MG63 (cell line): Measurements from ENCODE around the gene DACT2. TPM values are rescaled to one million over a fixed set of nuclear protein-coding genes. Genes with fewer than 3 reads are reported as not detected.

Experiments
- DNase-seq: peaks from one replicate; pipeline ENCODE4 v3.0.0-alpha.2; 2020
- H3K27me3 ChIP-seq: fragments of 250-450 bp; sonication (Bioruptor Pico); 2 replicates; pipeline ENCODE4 v1.5.1; 2020; ENCODE audit warnings: mild to moderate bottlenecking, moderate library complexity
- H3K36me3 ChIP-seq: fragments of 250-450 bp; sonication (Bioruptor Pico); 2 replicates; pipeline ENCODE4 v1.5.1; 2020; ENCODE audit warnings: mild to moderate bottlenecking, moderate library complexity
- H3K4me3 ChIP-seq: fragments of 250-450 bp; sonication (Bioruptor Pico); 2 replicates; pipeline ENCODE4 v1.5.1; 2020; ENCODE audit warnings: mild to moderate bottlenecking, moderate library complexity
- H3K9me3 ChIP-seq: fragments of 250-450 bp; sonication (Bioruptor Pico); 2 replicates; pipeline ENCODE4 v1.5.1; 2020; ENCODE audit warnings: mild to moderate bottlenecking, moderate library complexity
- total RNA-seq: library from RNA; depleted of rRNA; stranded (reverse); fragments of >200 nt; shearing (Covaris generic); gene quantifications from 2 replicates; pipeline ENCODE4 v1.2.3, GENCODE V29; 2014; ENCODE audit warnings: low replicate concordance

The DACT2 gene
- total RNA-seq, 1 experiment from 2014 or later = not detected

DNA sequence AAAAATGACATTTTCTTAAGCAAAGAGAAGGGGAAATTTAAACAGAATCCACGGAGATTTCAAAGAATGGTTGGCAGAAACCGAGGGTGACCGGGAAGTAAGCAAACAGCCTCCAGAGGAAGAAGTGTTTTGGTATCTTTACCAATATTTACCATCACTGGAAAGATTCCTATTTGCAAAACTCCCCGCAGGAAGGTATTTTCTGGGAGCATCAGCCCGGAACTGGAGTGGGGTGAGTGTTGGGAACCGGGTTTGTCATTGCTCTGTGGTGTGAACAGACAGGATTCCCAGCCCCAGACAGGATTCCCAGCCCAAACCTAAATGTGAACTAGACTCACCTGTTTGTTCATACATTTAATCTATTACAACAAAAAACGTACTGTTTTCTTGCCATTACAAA is 19.2 kb upstream of the DACT2 start:
- Histone ChIP-seq H3K4me3 (no peak overlapping the region), H3K9me3 (no peaks in the 10 kb centered on the region), H3K27me3 (no peaks in the 10 kb centered on the region), H3K36me3 (no peaks in the 10 kb centered on the region)
- no peak for DNase-seq

DNA sequence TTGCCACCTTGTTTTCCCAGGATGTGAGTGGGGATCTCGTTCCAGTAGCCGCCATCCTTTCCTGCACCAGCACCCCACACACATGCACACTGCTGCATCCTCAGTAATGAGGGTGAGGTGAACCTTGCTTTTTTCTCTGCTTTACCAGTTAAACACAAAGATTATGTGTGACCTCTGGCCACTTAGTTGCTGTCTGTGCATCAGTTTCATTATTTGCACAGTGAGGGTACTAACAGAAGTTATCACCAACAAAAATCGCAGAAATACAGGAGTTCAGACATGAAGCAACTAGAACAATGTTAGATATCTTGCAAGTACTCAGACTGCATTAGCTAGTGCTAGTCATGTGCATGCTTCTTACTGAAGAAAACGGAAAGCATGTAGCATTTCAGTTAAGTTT is 17.4 kb upstream of the DACT2 start:
- no peak for DNase-seq
- Histone ChIP-seq H3K4me3 (no peak overlapping the region), H3K9me3 (no peaks in the 10 kb centered on the region), H3K36me3 (no peaks in the 10 kb centered on the region), H3K27me3 (no peaks in the 10 kb centered on the region)

DNA sequence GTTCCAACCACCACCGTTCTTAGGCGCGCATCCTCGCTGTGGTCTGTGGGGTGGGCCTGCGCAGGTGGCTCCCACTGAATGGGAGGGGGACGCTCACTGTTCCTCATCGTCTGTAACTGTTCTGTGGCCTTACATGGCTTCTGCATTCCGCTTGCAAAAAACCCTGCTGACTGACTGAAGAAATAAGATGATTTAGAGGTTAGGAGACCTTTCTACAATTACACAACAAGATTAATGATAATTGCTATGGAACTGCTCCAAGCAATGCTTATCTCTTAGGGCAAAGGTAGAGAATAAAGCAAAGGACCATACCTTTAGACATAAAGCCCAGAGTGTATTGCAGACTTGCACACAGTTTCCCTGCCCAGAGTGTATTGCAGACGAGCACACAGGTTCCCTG is 14.4 kb upstream of the DACT2 start:
- H3K9me3 ChIP-seq = no peaks in the 10 kb centered on the region
- no peak overlapping the region for H3K4me3 ChIP-seq
- no peak for DNase-seq
- no peaks in the 10 kb centered on the region for H3K27me3 ChIP-seq
- H3K36me3 ChIP-seq = no peaks in the 10 kb centered on the region

DNA sequence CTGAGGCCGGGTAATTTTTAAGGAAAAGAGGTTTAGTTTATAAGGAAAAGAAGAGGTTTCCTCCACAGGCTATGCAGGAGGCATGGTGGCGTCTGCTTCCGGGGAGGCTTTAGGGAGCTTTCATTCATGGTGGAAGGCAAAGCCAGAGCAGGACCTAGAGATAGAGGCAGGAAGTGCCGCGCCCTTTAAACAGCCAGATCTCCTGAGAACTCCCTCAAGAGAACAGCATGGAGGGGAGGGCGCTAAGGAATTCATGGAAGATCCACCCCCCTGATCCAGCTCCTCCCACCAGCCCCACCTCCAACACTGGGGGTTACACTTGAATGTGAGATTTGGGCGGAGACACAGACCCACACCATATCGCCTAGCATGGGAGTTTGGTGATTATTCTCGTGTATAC is 13.9 kb upstream of the DACT2 start:
- Histone ChIP-seq H3K36me3 (no peaks in the 10 kb centered on the region), H3K27me3 (no peaks in the 10 kb centered on the region), H3K4me3 (no peak overlapping the region), H3K9me3 (no peaks in the 10 kb centered on the region)
- DNase-seq = no peak

DNA sequence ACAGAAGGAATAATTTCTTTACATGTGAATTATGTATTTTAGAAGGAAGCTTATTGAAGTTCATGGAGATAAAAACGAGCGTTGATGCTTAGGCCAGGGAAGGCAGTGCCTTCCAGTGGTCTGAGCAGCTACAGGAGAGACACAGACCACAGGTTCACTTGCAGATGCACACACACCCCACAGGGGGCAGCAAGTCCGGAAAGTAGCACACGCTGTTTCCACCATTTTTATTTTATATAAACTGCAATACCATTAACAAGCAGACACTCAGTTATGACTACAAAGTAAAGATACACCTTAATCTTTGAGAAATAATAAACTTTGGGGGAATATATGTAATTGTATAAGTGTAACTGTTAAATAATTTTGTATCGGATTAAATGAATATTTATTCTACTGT is 13.5 kb upstream of the DACT2 start:
- Histone ChIP-seq H3K36me3 (no peaks in the 10 kb centered on the region), H3K9me3 (no peaks in the 10 kb centered on the region), H3K27me3 (no peaks in the 10 kb centered on the region), H3K4me3 (no peak overlapping the region)
- peak; percentile 12 for DNase-seq

DNA sequence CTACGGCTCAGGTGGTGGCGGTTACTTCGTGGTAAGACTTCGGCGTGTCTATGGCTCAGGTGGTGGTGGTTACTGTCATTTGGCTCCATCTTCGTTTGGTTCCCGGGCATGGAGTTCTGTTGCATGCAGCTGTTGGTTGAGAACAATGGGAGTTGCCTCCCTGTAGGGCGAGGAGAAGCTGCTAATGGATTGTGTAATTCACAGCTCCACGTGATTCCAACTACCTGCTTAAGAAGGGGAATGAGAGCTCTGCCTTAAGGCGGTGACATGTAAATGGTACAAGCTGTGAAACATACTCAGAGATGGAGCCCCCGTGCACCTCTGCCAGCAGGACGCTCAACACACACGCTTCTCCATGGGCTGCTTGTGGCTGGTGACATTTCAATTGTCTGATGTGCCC is 12.4 kb upstream of the DACT2 start:
- no peak for DNase-seq
- no peaks in the 10 kb centered on the region for H3K36me3 ChIP-seq
- H3K9me3 ChIP-seq = no peaks in the 10 kb centered on the region
- H3K27me3 ChIP-seq = no peaks in the 10 kb centered on the region
- no peak overlapping the region for H3K4me3 ChIP-seq

DNA sequence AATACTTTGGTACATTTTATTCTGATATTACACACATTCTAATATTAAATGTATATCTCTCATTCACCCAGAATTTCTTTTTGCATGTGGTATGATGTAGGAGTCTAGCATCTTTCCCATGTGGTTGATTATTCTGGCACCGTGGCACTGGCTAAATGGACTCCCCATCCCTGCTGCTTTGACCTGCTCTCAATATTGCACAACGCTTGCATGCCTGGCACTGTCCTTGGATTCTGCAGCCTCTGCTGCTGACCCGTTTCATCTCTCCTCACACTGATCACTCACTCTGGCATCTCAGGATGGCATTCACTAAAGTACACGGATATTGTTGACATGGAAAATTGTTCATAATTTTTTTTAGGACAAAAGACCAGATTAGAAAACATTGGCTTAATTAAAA is 11.5 kb upstream of the DACT2 start:
- no peak for DNase-seq
- Histone ChIP-seq H3K27me3 (no peaks in the 10 kb centered on the region), H3K4me3 (no peak overlapping the region), H3K36me3 (no peaks in the 10 kb centered on the region), H3K9me3 (no peaks in the 10 kb centered on the region)

DNA sequence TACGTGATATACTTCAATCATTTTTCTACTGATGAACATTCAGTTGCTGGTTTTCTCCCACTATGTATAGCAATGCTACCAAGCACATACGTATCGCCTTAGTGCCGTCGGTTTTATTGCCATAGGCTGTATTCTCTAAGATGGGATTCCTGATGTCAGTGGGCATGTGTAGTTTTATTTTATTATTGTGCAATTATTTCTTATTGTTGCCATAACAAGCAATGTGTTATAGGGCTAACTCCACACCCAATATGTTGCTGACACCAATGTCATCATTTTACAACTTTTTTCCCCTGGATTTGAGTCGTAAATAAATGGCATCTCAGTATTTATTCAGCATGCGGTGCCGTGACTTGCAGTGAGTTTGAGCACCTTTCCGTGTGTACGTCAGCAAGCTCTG is 10.8 kb upstream of the DACT2 start:
- DNase-seq = no peak
- Histone ChIP-seq H3K4me3 (no peak overlapping the region), H3K36me3 (no peaks in the 10 kb centered on the region), H3K9me3 (no peaks in the 10 kb centered on the region), H3K27me3 (no peaks in the 10 kb centered on the region)

DNA sequence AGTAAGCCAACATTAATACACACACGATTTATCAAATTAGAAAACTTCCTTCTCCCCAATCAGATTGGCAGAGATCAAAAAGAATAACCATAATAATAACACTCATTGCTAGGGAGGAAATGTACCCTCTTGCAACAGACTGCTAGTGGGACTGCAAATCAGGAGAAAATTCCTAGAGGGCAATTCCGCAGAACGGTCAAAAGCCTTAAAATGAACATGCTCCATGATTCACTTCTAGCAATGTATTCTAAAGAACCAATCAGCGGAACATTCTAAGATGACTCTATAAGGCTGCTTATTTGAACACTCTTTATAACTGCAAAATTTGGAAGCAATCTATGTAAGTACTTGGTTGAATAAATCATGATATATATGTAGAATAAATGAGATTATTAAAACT is 8.5 kb upstream of the DACT2 start:
- no peak for DNase-seq
- H3K27me3 ChIP-seq = no peaks in the 10 kb centered on the region
- H3K4me3 ChIP-seq = no peak overlapping the region
- H3K9me3 ChIP-seq = no peaks in the 10 kb centered on the region
- H3K36me3 ChIP-seq = no peaks in the 10 kb centered on the region

DNA sequence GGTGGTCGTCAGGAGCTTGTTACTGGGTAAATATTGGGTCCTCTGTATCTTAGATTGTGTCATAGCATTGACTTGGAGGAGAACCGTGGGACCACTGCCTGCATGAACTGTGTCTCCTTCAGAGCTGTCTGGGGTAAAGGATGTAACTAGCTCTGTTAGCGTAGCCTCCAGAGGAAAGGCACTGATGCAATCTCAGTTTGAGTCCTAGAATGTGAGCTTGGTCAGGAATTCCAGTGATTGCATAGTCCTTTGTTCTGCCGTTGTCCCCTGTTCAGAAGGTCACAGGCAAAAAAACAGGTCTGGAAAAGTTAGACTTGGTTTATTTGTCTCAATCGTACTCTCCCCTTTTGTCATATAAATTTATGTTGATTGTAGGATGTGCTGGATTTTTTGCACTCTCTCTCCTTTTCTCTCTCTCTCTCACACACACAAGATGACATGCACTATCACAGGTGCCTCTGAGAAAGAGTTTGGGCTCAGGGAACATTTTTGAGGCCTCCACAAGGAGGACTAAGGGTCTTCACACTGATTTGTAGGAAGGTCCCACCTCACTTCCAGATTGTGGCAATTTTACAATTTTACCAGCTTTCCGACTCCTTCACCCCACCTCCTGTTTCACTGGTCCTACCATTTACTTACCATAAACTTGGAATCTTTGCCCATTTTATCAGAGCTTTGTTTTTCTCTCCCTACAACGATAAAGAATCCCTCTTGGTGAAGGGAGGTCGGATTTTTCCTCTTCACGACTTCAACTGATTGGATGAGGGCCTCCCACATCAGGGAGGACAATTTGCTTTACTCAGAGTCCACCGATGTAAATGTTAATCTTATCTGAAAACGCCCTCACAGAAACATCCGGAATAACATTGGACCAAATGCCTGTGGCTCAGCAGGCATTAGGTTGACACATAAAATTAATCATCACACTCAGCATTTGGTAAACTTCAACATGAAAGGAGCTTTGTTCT is 7.0 kb upstream of the DACT2 start:
- no peak overlapping the region for H3K4me3 ChIP-seq
- H3K27me3 ChIP-seq = no peaks in the 10 kb centered on the region
- no peaks in the 10 kb centered on the region for H3K9me3 ChIP-seq
- H3K36me3 ChIP-seq = no peaks in the 10 kb centered on the region
- DNase-seq = no peak

DNA sequence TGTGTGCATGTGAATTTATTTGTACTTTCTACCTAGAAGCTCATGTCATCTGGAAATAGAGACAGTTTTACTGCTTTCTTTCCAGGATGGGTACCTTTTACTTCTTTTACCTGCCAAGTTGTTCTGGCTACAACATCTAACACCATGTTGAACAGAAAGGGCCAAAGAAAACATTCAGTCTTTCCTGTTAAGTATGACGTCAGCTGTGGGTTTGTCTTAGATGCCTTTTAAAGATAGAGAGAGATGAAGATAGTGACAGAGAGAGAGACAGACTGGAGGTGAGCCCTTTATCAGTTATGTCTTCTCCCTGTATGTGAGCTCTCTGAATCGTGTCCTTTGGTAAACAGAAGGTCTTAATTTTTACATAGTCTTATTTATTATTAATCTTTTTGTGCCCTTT is 3.4 kb upstream of the DACT2 start:
- Histone ChIP-seq H3K9me3 (0 out of 2 replicates have a peak, but pooled peaks cover 3% of the 10 kb centered on the region), H3K4me3 (no peak overlapping the region), H3K36me3 (no peaks in the 10 kb centered on the region), H3K27me3 (no peaks in the 10 kb centered on the region)
- no peak for DNase-seq

DNA sequence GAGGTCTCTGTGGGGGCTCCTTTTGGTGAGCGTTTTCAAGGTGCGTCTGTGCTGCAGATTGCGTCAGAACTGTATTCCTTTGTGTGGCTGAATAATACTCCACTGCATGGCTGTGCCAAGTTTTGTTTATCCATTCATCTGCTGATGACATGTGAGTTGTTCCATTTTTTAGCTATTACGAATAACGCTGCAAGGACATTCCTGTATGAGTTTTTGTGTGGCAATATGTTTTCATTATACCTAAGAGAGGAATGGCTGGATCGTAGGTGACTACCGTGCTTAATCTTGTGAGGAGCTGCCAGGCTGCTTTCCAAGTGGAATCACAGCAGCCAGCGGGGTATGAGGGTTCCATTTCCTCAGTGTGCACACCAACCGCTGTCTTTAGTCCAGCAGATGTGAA is 1.1 kb upstream of the DACT2 start:
- Histone ChIP-seq H3K4me3 (no peak overlapping the region), H3K36me3 (no peaks in the 10 kb centered on the region), H3K9me3 (0 out of 2 replicates have a peak, but pooled peaks cover 3% of the 10 kb centered on the region), H3K27me3 (no peaks in the 10 kb centered on the region)
- no peak for DNase-seq

DNA sequence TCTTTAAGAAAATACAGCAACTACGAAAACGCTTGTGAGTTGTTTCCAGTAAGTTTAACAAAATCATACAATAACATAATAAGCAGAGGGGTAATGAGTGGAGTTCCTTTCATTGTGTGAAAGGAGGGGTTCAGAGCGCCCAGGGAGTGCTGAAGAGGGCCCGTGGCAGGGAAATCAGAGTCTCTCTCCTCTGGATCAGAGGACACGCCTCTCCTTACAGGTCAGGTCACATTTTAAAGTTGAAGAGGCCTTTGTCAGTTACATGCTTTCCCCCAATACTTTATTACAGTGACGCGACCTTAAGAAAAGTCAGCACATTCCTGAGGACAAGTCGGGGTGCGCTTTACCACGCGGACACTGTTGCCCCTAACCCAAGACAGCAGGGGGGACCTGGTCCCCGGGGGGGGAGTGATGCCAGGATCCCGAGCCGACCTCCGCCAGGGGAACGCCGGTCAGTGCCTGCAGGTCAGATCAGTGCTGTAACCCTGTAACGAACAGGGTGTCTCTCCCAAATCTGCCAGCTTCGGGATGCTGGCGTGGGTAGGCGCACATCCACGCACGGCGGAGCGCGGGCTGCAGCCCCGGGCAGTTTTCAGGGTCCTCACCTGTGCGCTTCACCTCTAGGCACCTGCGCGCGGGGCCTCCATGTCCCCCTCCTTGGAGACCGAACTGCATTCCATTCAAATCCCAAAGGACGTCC is 848 bp downstream of the DACT2 start:
- 0 out of 2 replicates have a peak, but pooled peaks cover 3% of the 10 kb centered on the region for H3K9me3 ChIP-seq

DNA sequence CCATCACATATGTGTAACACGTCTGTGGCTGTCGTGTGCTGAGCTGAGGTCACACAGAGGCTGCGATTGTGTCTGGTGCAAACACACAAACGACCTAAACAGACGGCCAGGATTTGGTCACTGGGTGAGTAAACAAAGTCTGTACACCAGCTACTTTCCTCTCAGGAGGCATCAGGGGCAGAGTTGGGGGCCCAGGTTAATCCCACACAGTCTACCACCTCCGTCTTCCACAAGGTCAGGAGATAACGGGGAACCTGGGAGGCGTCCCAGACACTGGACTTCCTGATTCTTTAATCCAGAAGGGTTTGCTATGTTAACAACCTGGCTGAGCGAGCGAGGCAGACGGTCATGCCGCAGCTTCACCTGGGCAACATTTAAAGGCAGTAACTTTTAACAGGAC is 1.5 kb downstream of the DACT2 start:
- 0 out of 2 replicates have a peak, but pooled peaks cover 3% of the 10 kb centered on the region for H3K9me3 ChIP-seq
- DNase-seq = no peak
- H3K27me3 ChIP-seq = no peaks in the 10 kb centered on the region
- no peaks in the 10 kb centered on the region for H3K36me3 ChIP-seq
- H3K4me3 ChIP-seq = no peak overlapping the region

More for the DNA sequence above, 848 bp downstream of the DACT2 start:
- DNase-seq = no peak
- Histone ChIP-seq H3K27me3 (no peaks in the 10 kb centered on the region), H3K4me3 (no peak overlapping the region), H3K36me3 (no peaks in the 10 kb centered on the region)

DNA sequence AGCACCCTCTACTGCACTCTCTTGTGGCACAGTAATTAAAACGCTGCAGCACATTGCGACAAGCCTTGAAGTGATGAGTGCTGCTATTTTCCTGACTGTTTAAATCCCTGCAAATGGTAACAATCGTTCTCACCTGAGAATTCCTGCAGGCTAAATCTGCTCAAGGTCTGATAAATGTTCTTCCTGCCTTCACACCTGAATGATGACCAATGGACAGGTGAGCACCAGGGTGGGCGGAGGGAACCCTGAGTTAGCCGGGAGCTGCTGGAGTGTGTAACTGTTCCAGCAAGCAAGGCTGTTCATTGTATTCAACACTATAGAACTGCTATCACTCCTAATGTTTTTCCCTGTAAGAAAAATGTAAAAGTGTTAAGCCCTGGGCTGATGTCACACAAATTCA is 4.0 kb downstream of the DACT2 start:
- no peaks in the 10 kb centered on the region for H3K9me3 ChIP-seq
- no peak for DNase-seq
- no peaks in the 10 kb centered on the region for H3K36me3 ChIP-seq
- H3K4me3 ChIP-seq = no peak overlapping the region
- H3K27me3 ChIP-seq = no peaks in the 10 kb centered on the region

DNA sequence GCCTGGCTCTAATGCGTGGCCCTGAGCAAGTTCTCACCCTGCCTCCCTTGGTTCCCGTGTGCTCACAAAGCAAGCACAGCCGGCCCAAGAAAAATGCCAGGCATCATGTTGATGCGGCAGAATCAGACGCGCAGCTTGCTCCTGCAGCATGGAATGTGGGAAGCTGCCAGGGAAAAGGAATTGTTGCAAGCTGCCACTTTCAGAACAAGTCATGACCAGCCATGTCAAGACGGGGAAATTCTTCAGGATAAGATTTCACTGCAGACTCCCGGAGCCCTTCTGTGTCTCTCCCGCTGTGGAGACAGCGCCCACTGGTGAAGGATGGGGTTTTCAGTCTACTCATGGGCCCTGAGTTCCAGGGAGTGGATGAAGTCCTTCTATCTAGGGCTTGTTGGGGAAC is 4.6 kb downstream of the DACT2 start:
- no peak overlapping the region for H3K4me3 ChIP-seq
- H3K36me3 ChIP-seq = no peaks in the 10 kb centered on the region
- no peaks in the 10 kb centered on the region for H3K9me3 ChIP-seq
- no peaks in the 10 kb centered on the region for H3K27me3 ChIP-seq
- DNase-seq = peak; percentile 51

DNA sequence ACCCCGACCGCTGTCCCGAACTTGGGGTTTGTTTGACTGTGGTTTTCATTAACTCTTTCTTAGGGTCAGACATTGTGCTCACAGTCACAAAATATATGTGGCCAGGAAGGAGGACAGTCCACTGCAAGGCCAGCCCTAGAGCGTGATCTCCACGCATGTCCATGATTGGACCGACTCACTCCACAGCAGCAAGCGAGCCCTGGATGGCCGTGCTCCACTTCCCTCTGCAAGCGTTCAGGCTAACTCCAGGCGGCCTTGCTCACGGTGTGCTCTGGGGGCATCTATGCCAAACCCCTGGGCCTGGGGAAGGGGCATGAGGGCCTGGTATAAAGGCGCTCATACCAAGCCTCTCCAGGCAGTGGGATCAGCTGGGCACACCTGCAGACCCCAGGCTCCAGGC is 5.6 kb downstream of the DACT2 start:
- Histone ChIP-seq H3K9me3 (no peaks in the 10 kb centered on the region), H3K36me3 (no peaks in the 10 kb centered on the region), H3K4me3 (no peak overlapping the region), H3K27me3 (no peaks in the 10 kb centered on the region)
- DNase-seq = no peak
